GDM1 (cell line): ENCODE measurements around the gene VWA8.
"Not testable (repeated sequence)": the region's sequence is repeated elsewhere in the genome, so short reads cannot be mapped to it uniquely, and the experiment has no call there.

ENCODE experiments used
- DNase-seq: peaks from one replicate; lab custom pipeline; 2025; lab: John Stamatoyannopoulos, UW

VWA8 gene

GRCh38 chr13:41745496-41745895, 215.4 kb downstream of the VWA8 start:
- not testable (repeated sequence) for DNase-seq

- no peak for DNase-seq
These were observed 217.9 kb downstream of the VWA8 start for GRCh38 chr13:41742917-41743552.

- no peak for DNase-seq
These were observed 220.4 kb downstream of the VWA8 start for GRCh38 chr13:41740479-41740878.

- no peak for DNase-seq
These were observed 238.0 kb downstream of the VWA8 start for GRCh38 chr13:41722684-41723535.

GRCh38 chr13:41720839-41721561, 239.9 kb downstream of the VWA8 start:
- no peak for DNase-seq

GRCh38 chr13:41716236-41716635, 244.7 kb downstream of the VWA8 start:
- DNase-seq: no peak

- no peak for DNase-seq
These were observed 247.5 kb downstream of the VWA8 start for GRCh38 chr13:41713405-41713804.

- DNase-seq: no peak
These were observed 250.1 kb downstream of the VWA8 start for GRCh38 chr13:41710771-41711170.

GRCh38 chr13:41709511-41709910, 251.4 kb downstream of the VWA8 start:
- no peak for DNase-seq

- DNase-seq: no peak
These were observed 252.2 kb downstream of the VWA8 start for GRCh38 chr13:41708713-41709112.

GRCh38 chr13:41707194-41707821, 253.6 kb downstream of the VWA8 start:
- no peak for DNase-seq

- no peak for DNase-seq
These were observed 254.8 kb downstream of the VWA8 start for GRCh38 chr13:41706152-41706551.

GRCh38 chr13:41702540-41702939, 258.4 kb downstream of the VWA8 start:
- no peak for DNase-seq

GRCh38 chr13:41701676-41702075, 259.2 kb downstream of the VWA8 start:
- DNase-seq: no peak

- DNase-seq: peak; percentile 36
These were observed 260.1 kb downstream of the VWA8 start for GRCh38 chr13:41700790-41701310.

GRCh38 chr13:41699759-41700158, 261.1 kb downstream of the VWA8 start:
- no peak for DNase-seq

- DNase-seq: no peak
These were observed 263.3 kb downstream of the VWA8 start for GRCh38 chr13:41697578-41697977.

GRCh38 chr13:41696163-41697003, 264.5 kb downstream of the VWA8 start:
- DNase-seq: no peak

GRCh38 chr13:41694545-41695301, 266.2 kb downstream of the VWA8 start:
- no peak for DNase-seq

- DNase-seq: no peak
These were observed 267.5 kb downstream of the VWA8 start for GRCh38 chr13:41693434-41693833.
